ENCODE data around the gene SSBP4.

SSBP4 gene

DNA sequence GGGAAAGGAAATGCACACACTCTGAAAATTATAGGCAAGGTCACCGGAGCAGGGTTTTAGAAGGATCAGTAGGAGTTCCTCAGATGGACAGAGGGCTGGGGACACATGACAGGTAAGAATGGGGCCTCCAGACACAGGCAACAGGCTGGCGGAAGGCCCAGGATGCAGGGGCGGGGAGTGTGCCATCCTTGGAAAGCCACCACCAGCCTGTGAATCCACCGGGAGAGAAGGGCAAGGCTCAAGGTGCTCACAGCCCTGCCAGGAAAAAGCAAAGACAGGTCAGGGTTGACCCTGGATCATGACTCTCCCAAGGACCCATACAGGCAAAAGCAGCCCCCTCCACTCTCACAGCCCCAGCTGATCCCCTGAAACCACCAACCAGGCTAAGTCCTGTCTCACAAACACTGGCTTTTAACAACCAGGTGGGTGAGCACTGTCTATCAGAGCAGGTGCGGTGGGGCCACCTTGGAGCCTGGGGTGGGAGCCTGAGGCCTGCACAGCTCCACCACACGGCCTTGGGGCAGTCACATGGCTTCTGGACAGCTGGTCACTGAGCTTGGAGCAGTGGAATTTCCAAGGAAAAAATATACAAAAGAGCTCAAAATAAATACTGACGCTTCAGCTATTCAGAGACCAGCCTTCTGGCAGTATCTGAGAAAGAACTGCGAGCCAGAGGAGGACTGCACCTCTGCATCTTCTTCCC lies 54.0 kb downstream of the SSBP4 start:
- no peak for DNase-seq

GRCh38 chr19:18473706-18474087 lies 54.5 kb downstream of the SSBP4 start:
- DNase-seq: no peak

GRCh38 chr19:18474366-18474887 lies 55.2 kb downstream of the SSBP4 start:
- no peak for DNase-seq

DNA sequence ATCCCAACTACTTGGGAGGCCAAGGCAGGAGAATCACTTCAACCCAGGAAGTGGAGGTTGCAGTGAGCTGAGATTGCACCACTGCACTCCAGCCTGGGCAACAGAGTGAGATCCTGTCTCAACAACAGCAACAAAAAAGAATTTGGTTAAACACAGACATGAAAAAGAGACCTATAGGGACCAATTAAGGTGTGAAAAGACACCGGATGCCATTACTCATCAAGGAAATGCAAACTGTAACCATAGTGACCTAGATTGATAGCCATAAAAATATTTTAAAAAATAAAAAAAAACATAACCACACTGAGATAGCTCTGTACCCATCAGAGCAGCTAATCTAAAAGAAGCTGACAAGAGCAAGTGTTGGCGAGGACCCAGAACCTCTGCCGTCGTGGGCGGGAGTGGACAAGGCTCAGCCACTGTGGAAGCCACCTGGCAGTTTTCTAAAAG lies 55.8 kb downstream of the SSBP4 start:
- DNase-seq: no peak

- DNase-seq: no peak
These were observed 56.6 kb downstream of the SSBP4 start for GRCh38 chr19:18475762-18476331.

DNA sequence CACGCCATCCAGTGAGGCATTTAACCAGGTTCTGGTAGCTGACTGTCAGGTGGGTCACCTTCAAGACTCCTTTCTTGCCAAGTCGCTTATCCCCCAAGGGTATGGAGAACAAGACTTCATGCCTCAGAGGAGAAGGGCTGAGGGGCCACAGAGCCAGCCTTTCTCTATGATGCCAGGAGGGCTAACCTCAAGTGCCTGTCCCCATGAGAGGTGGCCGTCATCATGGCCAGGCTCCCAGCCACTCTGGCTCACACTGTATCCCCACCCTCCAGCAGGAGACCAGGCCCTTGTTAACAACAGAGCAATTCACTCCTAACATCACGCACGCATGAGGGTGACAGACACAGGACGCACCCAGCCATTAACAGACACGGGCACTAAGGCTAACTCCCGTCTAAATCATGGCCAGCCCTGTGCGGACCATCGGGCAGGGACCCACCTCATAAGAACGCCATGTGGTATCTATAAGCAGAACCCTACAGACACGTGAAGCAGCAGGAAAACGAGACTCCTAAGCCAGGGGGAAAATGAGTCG lies 57.4 kb downstream of the SSBP4 start:
- no peak for DNase-seq

DNA sequence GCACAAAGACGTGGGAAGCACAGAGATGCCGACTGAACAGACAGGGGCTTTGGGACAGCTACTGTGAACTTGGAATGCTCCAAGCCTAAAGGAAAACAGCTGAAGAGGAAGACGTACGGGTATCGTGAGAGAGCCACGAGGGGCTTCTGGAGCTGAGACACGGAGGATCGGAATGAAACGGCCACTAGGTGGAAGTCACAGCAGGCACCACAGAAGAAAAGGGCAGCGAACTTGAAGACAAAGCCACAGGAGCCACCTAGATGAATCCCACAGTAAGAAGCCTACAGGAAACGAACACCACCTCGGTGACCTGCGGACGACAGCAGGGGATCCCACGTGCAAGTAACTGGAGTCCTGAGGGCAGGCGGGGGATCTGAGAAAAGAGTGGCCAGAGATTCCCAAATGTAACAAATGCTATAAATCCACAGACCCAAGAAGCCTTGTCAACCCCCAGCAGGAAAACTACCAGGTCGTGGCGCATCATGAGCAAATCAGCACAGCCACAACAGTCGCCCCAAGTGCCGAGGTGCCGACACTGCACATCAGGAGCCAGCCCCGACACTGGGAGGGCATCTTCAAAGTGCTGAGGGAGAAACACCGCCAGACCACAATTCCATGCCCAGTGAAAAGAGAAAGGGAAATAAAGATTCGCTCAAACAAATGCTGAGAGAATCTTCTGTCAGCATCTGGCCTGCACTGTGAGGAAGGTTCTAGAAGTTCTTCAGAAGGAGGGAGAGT lies 58.0 kb downstream of the SSBP4 start:
- DNase-seq: no peak

DNA sequence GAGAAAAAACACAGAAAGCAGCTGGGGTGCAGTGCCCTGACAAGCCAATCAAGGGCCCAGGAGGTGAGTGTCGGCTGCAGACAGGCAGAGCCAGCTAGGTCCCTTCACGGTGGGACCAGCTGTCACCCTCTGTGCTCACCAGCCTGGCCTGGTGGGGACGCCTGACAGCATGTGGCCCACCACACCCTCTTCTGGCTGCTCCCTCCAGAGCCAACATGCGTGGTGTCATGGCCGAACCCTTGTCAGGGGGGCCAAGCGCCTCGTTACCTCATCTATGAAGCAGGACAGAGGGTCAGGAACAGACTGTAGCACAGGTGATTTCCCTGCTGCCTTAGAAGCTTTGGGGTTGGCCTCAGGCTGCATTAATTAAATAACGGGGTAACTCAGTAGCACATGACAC lies 58.8 kb downstream of the SSBP4 start:
- DNase-seq: no peak

DNA sequence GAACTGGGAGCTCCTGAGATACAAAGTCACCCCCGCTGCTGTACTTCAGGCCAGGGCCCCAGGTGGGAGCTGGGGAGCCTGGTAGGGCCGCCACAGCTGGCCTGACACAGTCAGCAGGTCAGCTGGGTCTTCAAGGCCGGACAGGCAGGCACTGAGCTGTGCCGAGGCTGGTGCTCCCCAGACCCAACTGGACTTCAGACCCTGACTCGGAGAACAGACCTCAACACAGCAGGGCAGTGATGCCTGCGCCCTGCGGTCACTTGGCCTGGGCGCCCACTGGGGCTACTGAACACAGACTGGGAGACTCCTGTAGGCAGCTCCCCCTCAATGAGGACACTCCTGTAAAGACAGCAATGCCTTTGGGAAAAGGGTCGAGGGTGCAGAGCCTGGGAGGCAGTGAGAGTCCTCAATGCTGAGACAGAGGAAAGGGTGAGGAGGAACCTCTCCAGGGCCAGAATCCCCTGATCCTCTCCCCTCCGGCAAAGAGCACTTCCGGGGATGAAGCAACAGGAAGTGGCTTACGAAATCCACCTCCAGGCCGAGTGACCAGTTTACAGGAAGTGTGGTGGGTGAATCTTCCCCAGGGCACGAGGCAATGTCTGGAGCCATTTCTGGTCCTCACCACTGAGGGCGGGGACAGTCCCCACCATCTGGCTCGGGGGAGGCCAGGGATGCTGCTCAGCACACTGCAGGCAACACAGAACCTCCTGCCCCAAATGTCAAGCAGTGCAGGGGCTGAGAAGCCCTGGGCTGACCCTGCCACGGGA lies 59.5 kb downstream of the SSBP4 start:
- no peak for DNase-seq

- DNase-seq: no peak
These were observed 61.0 kb downstream of the SSBP4 start for GRCh38 chr19:18480006-18480691.

DNA sequence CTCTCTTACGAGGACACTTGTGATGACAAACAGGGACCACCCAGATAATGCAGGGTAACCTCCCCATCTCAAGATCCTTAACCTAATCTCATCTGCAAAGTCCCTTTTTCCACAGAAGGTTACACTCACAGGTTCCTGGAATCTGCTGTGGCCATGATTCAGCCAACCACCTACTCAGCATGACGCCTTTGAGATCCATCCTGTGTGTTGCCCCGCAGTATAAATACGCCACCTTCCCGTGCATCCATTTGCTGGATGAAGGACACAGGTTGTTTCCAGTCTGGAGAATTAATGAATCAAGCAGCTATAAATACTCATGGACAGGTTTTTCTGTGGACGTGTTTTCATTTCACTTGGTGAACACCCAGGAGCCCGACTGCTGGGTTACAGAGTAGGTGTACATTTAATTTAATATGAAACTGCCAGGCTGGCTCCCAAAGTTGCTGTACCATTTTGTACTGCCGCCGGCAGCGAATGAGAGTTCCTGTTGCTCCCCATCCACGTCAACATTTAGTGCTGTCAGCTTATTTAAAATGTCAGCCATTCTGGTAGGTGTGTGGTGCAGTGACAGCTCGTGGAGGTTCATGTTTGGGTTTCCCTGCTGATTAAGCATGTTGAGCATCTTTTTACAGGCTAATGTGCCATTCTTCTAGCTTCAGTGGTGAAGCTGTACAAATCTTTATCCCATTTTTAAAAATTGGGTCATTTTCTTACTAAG lies 62.5 kb downstream of the SSBP4 start:
- DNase-seq: no peak

GRCh38 chr19:18483119-18483890 lies 64.1 kb downstream of the SSBP4 start:
- no peak for DNase-seq

All from SIG-M5 (cell line).